Inflammatory macrophage treated with lipopolysaccharide for 4 hours (primary cell): Measurements from ENCODE around the gene HYLS1.
A peak's percentile ranks its signal among the peaks of the same experiment; 100 is the strongest.
"Not testable (repeated sequence)": the region's sequence is repeated elsewhere in the genome, so short reads cannot be mapped to it uniquely, and the experiment has no call there.

Source experiments
- DNase-seq: peaks from one replicate; pipeline ENCODE4 v3.0.0-alpha.2; 2020

Gene HYLS1

GRCh38 chr11:125903711-125904659 lies 16.5 kb downstream of the HYLS1 start, which contains the start of gene DDX25:
Gene DDX25 (plus strand): TSS chr11:125904508. CDS start chr11:125904518, 10 bp downstream.
- no peak for DNase-seq

DNA sequence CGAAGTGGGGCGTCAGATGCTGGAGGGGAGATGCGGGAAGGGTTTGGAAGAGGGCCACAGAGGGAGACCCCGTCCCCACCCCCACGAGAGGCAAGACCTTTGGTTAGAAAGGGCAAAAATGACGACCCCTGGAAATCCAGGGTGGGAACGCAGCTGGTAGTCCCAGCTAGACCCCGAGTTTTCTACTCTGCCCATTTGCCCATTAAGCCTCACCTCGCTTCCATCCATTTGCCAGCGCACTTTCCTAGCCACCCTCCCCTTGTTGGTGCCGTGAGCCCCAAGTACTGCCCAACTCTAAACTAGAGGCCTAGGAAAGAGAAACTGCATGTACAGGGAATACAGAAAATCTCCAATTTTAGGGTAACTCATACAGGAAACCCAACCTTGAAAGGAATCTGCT lies 17.2 kb downstream of the HYLS1 start:
- no peak for DNase-seq

DNA sequence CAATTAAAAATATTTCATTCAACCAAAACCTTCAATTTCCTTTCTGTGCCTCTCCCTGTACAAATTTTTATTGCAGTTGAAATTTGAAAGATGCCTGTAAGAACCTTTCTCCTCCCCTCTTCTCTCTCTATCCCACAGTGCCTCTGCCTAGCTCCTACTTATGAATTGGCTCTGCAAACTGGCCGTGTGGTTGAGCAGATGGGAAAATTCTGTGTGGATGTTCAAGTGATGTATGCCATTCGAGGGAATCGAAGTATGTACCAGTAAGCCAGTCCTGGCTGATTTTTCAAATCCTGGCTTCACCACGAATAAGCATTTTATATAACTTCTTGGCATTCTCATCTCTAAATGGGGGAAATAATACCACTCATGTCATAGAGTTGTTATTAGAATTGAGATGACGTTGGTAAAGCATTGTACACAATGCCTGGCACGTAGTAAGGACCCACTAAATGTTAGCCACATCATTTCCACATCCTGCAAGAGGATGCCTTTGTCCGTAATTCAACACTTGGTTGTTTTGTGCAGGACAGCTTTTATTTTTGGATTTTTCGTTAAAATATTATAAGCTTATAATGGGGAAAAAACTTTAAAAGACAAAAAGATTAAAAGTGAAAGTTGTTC lies 22.9 kb downstream of the HYLS1 start:
- no peak for DNase-seq

DNA sequence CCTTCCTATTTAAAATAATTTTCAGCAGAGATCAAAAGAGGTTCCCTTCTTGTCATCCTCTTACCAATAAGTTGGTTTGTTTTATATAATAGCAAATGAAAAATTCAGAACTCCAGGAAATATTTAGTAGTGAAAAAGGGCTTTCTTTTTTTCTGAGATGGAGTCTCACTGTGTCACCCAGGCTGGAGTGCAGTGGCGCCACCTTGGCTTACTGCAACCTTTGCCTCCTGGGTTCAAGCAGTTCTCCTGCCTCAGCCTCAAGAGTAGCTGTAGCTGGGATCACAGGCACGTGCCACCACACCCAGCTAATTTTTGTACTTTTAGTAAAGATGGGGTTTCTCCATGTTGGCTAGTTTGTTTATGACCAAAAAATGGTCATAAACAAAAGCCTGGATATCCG lies 27.1 kb downstream of the HYLS1 start:
- DNase-seq, result not testable (repeated sequence)

GRCh38 chr11:125916683-125917347 lies 29.3 kb downstream of the HYLS1 start:
- DNase-seq, result no peak

DNA sequence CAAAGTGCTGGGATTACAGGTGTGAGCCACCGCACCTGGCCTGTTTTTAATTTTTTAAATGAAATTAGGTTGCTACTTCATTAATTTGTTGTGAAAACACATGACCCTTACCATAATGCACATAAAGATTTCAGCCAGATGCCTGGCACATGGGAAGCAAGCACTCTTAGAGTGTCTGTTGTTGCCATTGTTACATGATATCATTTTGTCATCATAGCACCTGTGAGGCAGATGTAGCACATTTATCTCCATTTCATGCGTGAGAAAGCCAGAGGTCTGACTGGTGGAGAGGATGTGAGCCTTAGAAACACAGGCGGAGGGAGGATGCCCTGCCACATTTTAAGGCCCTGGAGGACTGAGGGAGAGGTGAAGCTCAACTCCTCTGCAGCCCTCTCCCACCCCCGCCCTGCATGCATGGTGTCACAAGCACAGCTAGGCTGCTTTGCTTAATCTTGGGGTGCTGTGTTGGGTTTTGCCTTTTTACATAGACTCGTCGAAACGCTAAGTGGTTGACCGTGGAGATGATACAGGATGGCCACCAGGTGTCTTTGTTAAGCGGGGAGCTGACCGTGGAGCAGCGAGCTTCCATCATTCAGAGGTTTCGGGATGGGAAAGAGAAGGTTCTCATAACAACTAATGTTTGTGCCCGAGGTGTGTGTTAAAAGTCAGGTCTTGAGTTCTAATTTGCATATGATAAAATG lies 30.8 kb downstream of the HYLS1 start:
- DNase-seq, result no peak

GRCh38 chr11:125921042-125921441 lies 33.6 kb downstream of the HYLS1 start:
- no peak for DNase-seq

GRCh38 chr11:125922156-125922555 lies 34.7 kb downstream of the HYLS1 start:
- DNase-seq, result no peak

DNA sequence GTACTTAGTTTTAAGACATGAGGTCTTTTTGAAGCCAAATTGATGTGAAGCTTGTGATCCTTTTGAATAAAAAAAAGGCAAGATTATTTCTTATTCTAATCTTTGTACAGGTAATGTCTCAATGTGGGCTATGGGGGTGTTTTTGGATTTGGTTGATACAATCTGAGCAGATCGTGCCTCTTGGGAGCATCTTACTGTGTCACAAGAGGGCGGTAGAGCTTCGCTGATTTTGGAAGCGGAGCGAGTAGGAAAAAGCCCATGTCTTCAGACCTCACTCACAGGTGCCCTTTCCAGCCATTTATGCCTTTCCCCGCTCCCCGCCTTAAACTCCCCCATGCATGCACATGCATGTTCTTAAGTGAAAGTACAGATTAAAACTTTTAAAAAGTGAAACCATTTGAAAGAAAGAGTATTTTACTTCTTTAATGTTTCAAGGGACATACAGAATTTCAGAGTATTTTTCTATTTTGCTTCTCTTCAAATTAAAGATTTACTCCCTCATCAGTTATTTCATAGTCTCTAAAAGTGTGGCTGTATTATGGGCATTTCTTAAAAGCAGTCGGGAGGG lies 35.6 kb downstream of the HYLS1 start:
- peak; percentile 58 for DNase-seq

GRCh38 chr11:125923633-125924032 lies 36.2 kb downstream of the HYLS1 start:
- no peak for DNase-seq

GRCh38 chr11:125924384-125925007 lies 37.0 kb downstream of the HYLS1 start:
- DNase-seq, result no peak

GRCh38 chr11:125925247-125925740 lies 37.8 kb downstream of the HYLS1 start:
- DNase-seq, result no peak

DNA sequence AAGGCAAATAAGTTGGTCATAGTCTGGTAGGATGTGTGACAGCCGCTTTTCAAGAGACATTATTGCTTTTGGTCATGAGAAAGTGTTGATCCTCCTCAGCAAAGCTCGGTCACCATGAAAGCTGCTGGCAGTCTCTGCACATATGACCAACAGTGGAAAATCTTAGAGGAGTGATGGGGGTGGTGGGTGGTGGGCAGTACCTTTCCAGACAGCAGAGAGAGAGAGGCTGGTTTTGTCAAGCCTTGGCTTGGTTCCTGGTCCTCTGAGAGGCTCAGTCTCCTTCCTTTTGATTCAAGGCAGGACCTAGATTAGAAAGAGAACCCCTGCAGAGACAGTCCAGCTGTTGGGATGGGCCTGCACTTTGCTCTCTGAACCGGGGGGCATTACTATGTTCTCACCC lies 38.3 kb downstream of the HYLS1 start:
- DNase-seq, result no peak

- no peak for DNase-seq
Observed at GRCh38 chr11:125926682-125927081, 39.2 kb downstream of the HYLS1 start.

DNA sequence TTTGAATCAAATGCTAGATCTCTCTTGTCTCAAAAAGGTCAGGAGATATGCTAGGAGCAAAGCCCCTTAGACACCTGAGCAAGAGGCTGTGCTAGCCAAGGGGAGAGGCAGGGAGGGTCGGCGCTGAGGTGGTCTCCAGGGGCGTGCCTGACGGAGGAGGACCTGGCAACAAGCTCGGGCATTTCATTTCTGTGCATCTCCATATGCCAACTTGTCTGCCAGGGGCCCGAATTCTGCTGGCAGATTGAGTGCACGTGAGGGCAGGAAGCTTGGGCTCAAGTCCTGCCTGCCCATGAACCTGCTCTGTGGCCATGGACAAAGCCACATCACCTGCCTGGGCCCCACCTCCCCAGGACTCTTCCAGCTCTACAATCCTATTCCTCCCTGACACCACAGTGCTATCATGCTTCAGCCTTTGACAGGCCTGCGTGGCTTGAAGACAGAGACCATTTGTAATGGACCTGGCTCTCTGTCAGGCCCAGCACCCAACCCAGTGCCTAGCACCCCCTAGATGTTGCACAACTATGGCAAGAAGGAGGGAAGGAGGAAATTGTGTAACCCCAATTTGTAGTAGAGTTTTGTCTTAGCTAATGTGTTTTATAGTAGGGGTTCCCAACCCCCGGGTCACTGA lies 42.1 kb downstream of the HYLS1 start:
- no peak for DNase-seq

GRCh38 chr11:125930076-125930450 lies 42.6 kb downstream of the HYLS1 start:
- DNase-seq, result no peak

DNA sequence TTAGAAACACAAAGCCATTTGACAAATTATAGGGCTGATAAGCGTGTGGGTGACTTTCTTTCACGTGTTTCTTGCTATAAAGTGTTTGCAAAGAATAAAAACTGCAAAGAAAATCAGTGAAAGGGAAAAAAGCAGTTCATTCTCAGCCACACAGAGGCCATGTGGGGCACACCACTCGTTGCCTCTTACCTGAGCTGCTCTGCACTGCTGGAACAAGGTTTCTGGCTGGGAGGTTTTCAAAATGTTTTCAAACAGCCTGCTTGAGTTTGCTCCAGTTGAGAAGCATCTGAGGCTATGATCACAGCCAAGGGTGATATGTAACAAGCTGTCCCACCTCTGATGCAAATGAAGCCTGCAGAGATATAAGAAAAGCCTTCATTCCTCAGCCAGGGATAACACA lies 43.6 kb downstream of the HYLS1 start:
- DNase-seq, result no peak

GRCh38 chr11:125931668-125932067 lies 44.2 kb downstream of the HYLS1 start:
- no peak for DNase-seq

DNA sequence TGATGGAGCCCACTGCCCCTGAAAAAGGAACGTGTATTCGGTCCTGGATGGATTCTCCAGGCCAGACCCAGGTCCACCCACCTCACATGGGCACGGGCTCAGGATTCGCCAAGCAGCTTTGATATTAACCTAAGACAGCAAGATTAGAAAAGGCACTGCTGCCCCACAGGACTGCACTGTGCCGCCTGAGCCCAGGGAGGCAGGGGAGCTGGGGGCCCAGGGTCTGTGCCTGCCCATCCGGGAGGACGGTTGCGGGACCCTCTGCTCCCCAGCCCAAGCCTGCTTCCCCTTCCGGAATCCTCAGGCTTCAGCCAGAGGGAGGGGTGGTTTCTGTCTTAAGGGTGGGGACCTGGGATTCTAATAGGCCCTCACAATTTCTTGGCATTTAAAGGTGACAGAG lies 44.8 kb downstream of the HYLS1 start:
- DNase-seq, result no peak

DNA sequence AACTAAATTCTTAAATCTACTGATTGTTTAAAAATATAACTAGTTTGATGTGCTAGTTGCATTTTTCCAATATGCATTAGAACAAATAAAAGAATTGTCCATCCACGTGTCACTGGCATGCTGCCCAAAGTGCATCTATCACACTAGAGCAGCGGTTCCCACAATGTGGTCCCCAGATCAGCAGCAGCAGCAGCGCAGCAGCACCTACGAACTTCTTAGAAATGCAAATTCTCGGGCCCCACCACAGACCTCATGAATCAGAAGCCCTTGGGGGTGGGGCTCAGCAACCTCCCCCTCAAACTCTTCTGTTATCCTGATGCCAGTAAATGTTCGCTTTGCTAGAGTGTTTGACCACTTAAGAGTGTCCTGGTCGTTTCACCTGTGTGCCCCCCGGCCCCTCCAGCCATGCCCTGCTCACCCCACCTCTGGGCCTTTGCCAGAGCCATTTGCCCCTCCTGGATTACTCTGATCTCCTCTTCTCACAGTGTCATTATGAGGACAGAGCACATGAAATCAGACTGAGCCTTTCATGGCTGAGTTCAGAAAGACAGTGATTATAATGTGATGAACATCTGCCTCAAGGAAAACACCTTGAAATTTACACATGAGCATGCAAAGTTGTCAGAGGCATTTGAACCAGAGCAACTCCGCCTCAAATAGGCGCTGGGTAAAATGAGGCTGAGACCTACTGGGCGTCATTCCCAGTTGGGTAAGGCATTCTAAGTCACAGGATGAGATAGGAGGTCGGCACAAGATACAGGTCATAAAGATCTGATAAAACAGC lies 45.8 kb downstream of the HYLS1 start:
- no peak for DNase-seq

DNA sequence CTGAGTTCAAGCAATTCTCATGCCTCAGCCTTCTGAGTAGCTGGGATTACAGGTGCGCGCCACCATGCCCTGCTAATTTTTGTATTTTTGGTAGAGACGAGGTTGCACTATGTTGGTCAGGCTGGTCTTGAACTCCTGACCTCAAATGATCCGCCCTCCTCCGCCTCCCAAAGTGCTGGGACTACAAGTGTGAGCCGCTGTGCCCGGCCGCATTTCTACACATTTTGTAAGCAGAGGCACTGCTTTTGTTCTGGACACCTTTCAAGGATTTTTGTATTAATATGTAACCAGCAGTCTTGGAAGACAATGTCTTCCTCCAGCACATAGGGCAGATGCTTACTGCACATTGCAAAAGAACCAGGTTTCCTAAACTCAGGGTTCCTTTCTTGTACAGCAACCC lies 47.0 kb downstream of the HYLS1 start:
- DNase-seq, result no peak
